Nephron progenitor cell (in vitro differentiated cells): ENCODE data around the gene ENTPD8.

Source experiments
- DNase-seq: peaks from one replicate; pipeline ENCODE4 v3.0.0; 2021
- H3K27ac Mint-ChIP-seq: 2 replicates; pipeline ENCODE4 v1.8.0; 2021; ENCODE audit warnings: mild to moderate bottlenecking, moderate library complexity, mixed read lengths
- H3K27me3 Mint-ChIP-seq: 2 replicates; pipeline ENCODE4 v1.8.0; 2021; ENCODE audit warnings: mild to moderate bottlenecking, low read depth, mixed read lengths; ENCODE audit not compliant: poor library complexity
- H3K36me3 Mint-ChIP-seq: 2 replicates; pipeline ENCODE4 v1.8.0; 2021; ENCODE audit warnings: low read depth, mixed read lengths
- H3K4me1 Mint-ChIP-seq: 2 replicates; pipeline ENCODE4 v1.8.0; 2021; ENCODE audit warnings: mixed read lengths
- H3K4me3 Mint-ChIP-seq: 2 replicates; pipeline ENCODE4 v1.8.0; 2021; ENCODE audit warnings: mild to moderate bottlenecking, moderate library complexity, mixed read lengths
- H3K9me3 Mint-ChIP-seq: 2 replicates; pipeline ENCODE4 v1.8.0; 2021; ENCODE audit warnings: mild to moderate bottlenecking, moderate library complexity, mixed read lengths
- CTCF ChIP-seq: fragments of 200-600 bp; sonication (generic); IDR thresholded peaks from 2 replicates; pipeline ENCODE4 v1.5.0; 2021; ENCODE audit warnings: antibody characterized with exemption

Gene ENTPD8

GRCh38 chr9:137432687-137433348 lies 8.3 kb downstream of the ENTPD8 start:
- Mint-ChIP-seq H3K9me3 (no peaks in the 10 kb centered on the region), H3K27ac (no peak overlapping the region), H3K4me3 (no peak overlapping the region), H3K4me1 (no peaks in the 10 kb centered on the region), H3K27me3 (no peaks in the 10 kb centered on the region), H3K36me3 (no peaks in the 10 kb centered on the region)
- TF ChIP-seq CTCF: no peak
- no peak for DNase-seq

GRCh38 chr9:137431416-137431931 lies 9.7 kb downstream of the ENTPD8 start:
- Mint-ChIP-seq H3K4me3 (no peak overlapping the region), H3K4me1 (peaks cover 4% of the 10 kb centered on the region), H3K9me3 (no peaks in the 10 kb centered on the region), H3K27me3 (peaks cover 5% of the 10 kb centered on the region), H3K36me3 (no peaks in the 10 kb centered on the region), H3K27ac (no peak overlapping the region)
- no peak for TF ChIP-seq CTCF
- DNase-seq: no peak

- Mint-ChIP-seq H3K36me3 (no peaks in the 10 kb centered on the region), H3K4me3 (no peak overlapping the region), H3K27ac (no peak overlapping the region), H3K9me3 (no peaks in the 10 kb centered on the region), H3K4me1 (peaks cover 4% of the 10 kb centered on the region), H3K27me3 (peaks cover 5% of the 10 kb centered on the region)
- TF ChIP-seq CTCF: no peak
- no peak for DNase-seq
Measured at GRCh38 chr9:137430723-137431415, 10.3 kb downstream of the ENTPD8 start.

GRCh38 chr9:137429974-137430722 lies 11.0 kb downstream of the ENTPD8 start:
- Mint-ChIP-seq H3K4me1 (peaks cover 4% of the 10 kb centered on the region), H3K9me3 (no peaks in the 10 kb centered on the region), H3K4me3 (no peak overlapping the region), H3K27me3 (peaks cover 5% of the 10 kb centered on the region), H3K36me3 (no peaks in the 10 kb centered on the region), H3K27ac (no peak overlapping the region)
- peak; percentile 56 for DNase-seq
- TF ChIP-seq CTCF: no peak

GRCh38 chr9:137429546-137429890 lies 11.6 kb downstream of the ENTPD8 start:
- Mint-ChIP-seq H3K36me3 (no peaks in the 10 kb centered on the region), H3K9me3 (no peaks in the 10 kb centered on the region), H3K27me3 (peaks cover 9% of the 10 kb centered on the region), H3K4me3 (no peak overlapping the region), H3K27ac (no peak overlapping the region), H3K4me1 (peaks cover 10% of the 10 kb centered on the region)
- TF ChIP-seq CTCF: no peak
- no peak for DNase-seq
